ENCODE data around the gene DDIT3. TPM values are rescaled to one million over a fixed set of nuclear protein-coding genes. Genes with fewer than 3 reads are reported as not detected.
"Not testable (repeated sequence)": the region's sequence is repeated elsewhere in the genome, so short reads cannot be mapped to it uniquely, and the experiment has no call there.

DDIT3 gene
- total RNA-seq, 2 donors from 2014 or later, result 64.6 to 71.7 TPM

- H3K4me3 Mint-ChIP-seq, result no peak overlapping the region
- no peaks in the 10 kb centered on the region for H3K9me3 Mint-ChIP-seq
- H3K4me1 Mint-ChIP-seq (ENCODE audit: low read depth), result peaks cover 9% of the 10 kb centered on the region
- H3K36me3 Mint-ChIP-seq (ENCODE audit: insufficient read depth in 2 of 2), result peaks cover 15 to 30% of the 10 kb centered on the region in 2 donors
- H3K27me3 Mint-ChIP-seq (ENCODE audit: low read depth), result no peaks in the 10 kb centered on the region
- DNase-seq, result no peak
- ATAC-seq (replicated peaks in 1 of 2), result no peak
- no peak overlapping the region for H3K27ac Mint-ChIP-seq
Measured at GRCh38 chr12:57511161-57511560, 9.2 kb downstream of the DDIT3 start.

DNA sequence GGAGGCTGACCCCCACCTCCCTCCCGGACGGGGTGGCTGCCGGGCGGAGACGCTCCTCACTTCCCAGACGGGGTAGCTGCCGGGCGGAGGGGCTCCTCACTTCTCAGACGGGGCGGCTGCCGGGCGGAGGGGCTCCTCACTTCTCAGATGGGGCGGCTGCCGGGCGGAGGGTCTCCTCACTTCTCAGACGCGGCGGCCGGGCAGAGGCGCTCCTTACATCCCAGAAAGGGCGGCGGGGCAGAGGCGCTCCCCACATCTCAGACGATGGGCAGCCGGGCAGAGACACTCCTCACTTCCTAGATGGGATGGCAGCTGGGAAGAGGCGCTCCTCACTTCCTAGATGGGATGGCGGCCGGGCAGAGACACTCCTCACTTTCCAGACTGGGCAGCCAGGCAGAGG, 12.5 kb downstream of the DDIT3 start:
- ATAC-seq (replicated peaks in 1 of 2); H3K27ac Mint-ChIP-seq; H3K27me3 Mint-ChIP-seq (ENCODE audit: low read depth); H3K4me1 Mint-ChIP-seq (ENCODE audit: low read depth); H3K4me3 Mint-ChIP-seq; DNase-seq; H3K9me3 Mint-ChIP-seq: not testable (repeated sequence)
- peaks cover 15 to 45% of the 10 kb centered on the region in 2 donors for H3K36me3 Mint-ChIP-seq (ENCODE audit: insufficient read depth in 2 of 2)

DNA sequence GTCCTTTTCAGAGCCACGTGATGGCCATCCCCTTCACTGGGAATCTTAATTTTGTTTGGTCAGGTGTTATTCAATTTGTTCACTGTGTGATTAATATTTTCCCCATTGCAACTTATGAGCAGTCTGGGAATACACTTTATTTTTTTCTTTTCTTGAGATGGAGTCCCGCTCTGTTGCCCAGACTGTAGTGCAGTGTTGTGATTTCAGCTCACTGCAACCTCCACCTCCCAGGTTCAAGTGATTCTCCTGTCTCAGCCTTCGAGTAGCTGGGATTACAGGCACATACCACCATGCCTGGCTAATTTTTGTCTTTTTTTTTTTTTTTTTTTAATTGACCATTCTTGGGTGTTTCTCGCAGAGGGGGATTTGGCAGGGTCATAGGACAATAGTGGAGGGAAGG, 13.8 kb downstream of the DDIT3 start:
- not testable (repeated sequence) for H3K4me1 Mint-ChIP-seq (ENCODE audit: low read depth); ATAC-seq (replicated peaks in 1 of 2)
- peaks cover 12 to 46% of the 10 kb centered on the region in 2 donors for H3K36me3 Mint-ChIP-seq (ENCODE audit: insufficient read depth in 2 of 2)

GRCh38 chr12:57502311-57502969, 17.9 kb downstream of the DDIT3 start:
- H3K27me3 Mint-ChIP-seq (ENCODE audit: low read depth); H3K4me1 Mint-ChIP-seq (ENCODE audit: low read depth); DNase-seq; H3K27ac Mint-ChIP-seq; H3K9me3 Mint-ChIP-seq; H3K4me3 Mint-ChIP-seq; ATAC-seq (replicated peaks in 1 of 2): not testable (repeated sequence)
- peaks cover 25 to 68% of the 10 kb centered on the region in 2 donors for H3K36me3 Mint-ChIP-seq (ENCODE audit: insufficient read depth in 2 of 2)

More for the DNA sequence above, 13.8 kb downstream of the DDIT3 start:
- not testable (repeated sequence) for H3K27me3 Mint-ChIP-seq (ENCODE audit: low read depth); H3K9me3 Mint-ChIP-seq; H3K27ac Mint-ChIP-seq; H3K4me3 Mint-ChIP-seq; DNase-seq

GRCh38 chr12:57500213-57500612, 20.1 kb downstream of the DDIT3 start:
- no peak for ATAC-seq (replicated peaks in 1 of 2)
- no peak overlapping the region for H3K27ac Mint-ChIP-seq
- H3K4me3 Mint-ChIP-seq, result no peak overlapping the region
- no peak for DNase-seq
- H3K4me1 Mint-ChIP-seq (ENCODE audit: low read depth), result peaks cover 11% of the 10 kb centered on the region
- no peaks in the 10 kb centered on the region for H3K27me3 Mint-ChIP-seq (ENCODE audit: low read depth)
- peaks cover 31 to 79% of the 10 kb centered on the region in 2 donors for H3K36me3 Mint-ChIP-seq (ENCODE audit: insufficient read depth in 2 of 2)
- no peaks in the 10 kb centered on the region for H3K9me3 Mint-ChIP-seq

DNA sequence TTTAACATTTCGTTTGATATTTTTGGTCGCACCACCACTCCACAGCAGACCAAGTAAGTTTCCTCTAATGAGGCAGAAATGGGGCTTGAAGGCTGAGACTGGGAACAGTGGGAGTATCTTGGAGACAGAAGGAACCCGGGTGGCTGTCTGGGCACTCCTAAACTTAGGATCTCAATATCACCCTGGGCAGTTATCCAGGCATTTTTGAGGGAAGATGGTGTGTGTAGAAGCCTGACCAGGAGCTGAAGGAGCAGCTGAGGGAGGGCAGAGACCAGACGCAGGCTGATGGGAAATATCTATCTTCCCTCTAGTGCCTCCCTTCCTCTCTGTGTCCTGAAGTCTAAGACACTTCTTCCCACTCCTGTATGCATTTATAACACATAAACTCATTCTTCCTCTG, 21.7 kb downstream of the DDIT3 start:
- no peaks in the 10 kb centered on the region for H3K27me3 Mint-ChIP-seq (ENCODE audit: low read depth)
- peak overlapping the region; percentile 23 for H3K27ac Mint-ChIP-seq
- DNase-seq, result no peak
- H3K36me3 Mint-ChIP-seq (ENCODE audit: insufficient read depth in 2 of 2), result peaks cover 28 to 67% of the 10 kb centered on the region in 2 donors
- no peak overlapping the region for H3K4me3 Mint-ChIP-seq
- no peaks in the 10 kb centered on the region for H3K9me3 Mint-ChIP-seq
- ATAC-seq (replicated peaks in 1 of 2), result no peak
- H3K4me1 Mint-ChIP-seq (ENCODE audit: low read depth), result peaks cover 11% of the 10 kb centered on the region

DNA sequence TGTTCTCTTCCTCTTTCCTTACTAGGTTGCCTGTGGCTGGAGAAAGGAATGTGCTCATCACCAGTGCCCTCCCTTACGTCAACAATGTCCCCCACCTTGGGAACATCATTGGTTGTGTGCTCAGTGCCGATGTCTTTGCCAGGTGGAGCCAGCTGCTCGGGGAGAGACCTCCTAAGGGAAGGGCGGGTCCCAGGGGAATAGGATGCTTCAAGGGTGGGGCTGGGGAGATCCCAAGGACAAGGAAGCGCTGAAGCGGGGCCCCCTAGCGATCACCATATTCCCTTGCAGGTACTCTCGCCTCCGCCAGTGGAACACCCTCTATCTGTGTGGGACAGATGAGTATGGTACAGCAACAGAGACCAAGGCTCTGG, 22.2 kb downstream of the DDIT3 start:
- no peak for DNase-seq
- H3K27ac Mint-ChIP-seq, result no peak overlapping the region
- no peak for ATAC-seq (replicated peaks in 1 of 2)
- H3K4me1 Mint-ChIP-seq (ENCODE audit: low read depth), result peaks cover 11% of the 10 kb centered on the region
- peaks cover 28 to 64% of the 10 kb centered on the region in 2 donors for H3K36me3 Mint-ChIP-seq (ENCODE audit: insufficient read depth in 2 of 2)
- no peaks in the 10 kb centered on the region for H3K27me3 Mint-ChIP-seq (ENCODE audit: low read depth)
- no peaks in the 10 kb centered on the region for H3K9me3 Mint-ChIP-seq
- no peak overlapping the region for H3K4me3 Mint-ChIP-seq

DNA sequence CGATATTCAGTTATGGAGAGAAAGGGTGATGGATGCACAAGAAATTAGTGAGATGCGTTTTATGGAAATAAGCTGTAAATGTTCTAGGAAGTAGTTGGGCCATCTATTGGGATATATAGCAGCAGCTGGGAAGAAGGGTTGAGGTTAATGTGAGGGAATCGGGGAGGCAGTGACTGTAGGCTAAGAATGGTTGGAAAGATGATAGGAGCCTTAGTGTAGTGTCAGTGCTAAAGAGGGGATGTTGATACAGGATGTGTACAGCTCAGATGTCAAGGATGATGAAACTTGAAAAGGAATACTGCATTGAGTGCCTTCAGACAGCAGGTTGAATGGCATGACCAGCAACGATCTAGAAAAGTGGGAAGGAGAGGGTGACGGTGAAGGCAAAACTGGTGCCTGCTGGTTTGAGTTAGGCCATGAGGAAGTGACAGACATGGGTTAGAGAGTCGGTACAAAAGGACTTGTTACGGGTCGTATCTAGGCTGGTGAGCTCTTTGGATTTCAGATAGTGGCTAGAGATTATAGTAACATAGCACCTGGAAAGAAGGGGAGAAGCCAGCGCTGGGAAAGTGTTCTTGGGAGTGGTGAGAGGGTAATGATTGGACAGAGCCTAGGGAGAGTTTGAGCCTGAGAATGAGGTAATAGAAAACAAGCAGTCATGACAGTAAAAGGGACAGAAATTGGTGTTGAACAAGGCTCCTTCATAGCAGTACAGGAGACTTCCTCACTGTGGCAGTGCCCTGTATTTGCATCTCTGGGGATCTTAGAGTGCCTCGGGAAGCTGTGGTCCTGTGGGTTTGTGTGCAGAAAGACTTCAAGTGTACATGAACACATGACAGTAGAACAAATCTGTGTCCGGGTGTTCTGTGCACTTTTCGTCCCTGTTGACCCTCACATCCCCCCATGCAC, 22.8 kb downstream of the DDIT3 start:
- no peaks in the 10 kb centered on the region for H3K9me3 Mint-ChIP-seq
- H3K27me3 Mint-ChIP-seq (ENCODE audit: low read depth), result no peaks in the 10 kb centered on the region
- H3K4me3 Mint-ChIP-seq, result no peak overlapping the region
- DNase-seq, result no peak
- H3K4me1 Mint-ChIP-seq (ENCODE audit: low read depth), result peaks cover 16% of the 10 kb centered on the region
- H3K27ac Mint-ChIP-seq, result peak overlapping the region; percentile 17
- H3K36me3 Mint-ChIP-seq (ENCODE audit: insufficient read depth in 2 of 2), result peaks cover 31 to 66% of the 10 kb centered on the region in 2 donors
- ATAC-seq (replicated peaks in 1 of 2), result no peak

DNA sequence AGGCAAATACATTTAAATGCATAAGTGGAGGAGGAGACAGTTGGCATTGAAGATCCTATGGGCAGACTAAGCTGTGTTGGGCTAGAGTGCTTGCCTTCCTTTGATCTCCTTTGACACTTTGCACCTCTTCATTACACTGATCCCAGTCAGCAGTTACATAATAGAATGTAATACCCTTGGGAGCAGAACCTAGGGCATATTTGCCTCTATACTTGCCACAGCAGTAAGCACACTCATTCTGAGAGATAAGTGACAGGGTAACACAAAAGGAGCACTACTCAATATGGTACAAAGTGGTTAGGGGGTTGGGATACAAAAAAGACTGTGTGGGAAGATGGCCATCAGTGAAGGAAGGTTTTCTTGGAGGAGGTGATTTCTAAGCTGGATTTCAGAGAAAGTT, 23.5 kb downstream of the DDIT3 start:
- peak in 1 of 2 donors; percentile 58 for ATAC-seq (replicated peaks in 1 of 2)
- Mint-ChIP-seq H3K27ac (peak overlapping the region; percentile 17), H3K36me3 (ENCODE audit: insufficient read depth in 2 of 2) (peaks cover 28 to 64% of the 10 kb centered on the region in 2 donors), H3K27me3 (ENCODE audit: low read depth) (no peaks in the 10 kb centered on the region), H3K4me1 (ENCODE audit: low read depth) (peaks cover 16% of the 10 kb centered on the region), H3K9me3 (no peaks in the 10 kb centered on the region), H3K4me3 (no peak overlapping the region)
- DNase-seq, result no peak

DNA sequence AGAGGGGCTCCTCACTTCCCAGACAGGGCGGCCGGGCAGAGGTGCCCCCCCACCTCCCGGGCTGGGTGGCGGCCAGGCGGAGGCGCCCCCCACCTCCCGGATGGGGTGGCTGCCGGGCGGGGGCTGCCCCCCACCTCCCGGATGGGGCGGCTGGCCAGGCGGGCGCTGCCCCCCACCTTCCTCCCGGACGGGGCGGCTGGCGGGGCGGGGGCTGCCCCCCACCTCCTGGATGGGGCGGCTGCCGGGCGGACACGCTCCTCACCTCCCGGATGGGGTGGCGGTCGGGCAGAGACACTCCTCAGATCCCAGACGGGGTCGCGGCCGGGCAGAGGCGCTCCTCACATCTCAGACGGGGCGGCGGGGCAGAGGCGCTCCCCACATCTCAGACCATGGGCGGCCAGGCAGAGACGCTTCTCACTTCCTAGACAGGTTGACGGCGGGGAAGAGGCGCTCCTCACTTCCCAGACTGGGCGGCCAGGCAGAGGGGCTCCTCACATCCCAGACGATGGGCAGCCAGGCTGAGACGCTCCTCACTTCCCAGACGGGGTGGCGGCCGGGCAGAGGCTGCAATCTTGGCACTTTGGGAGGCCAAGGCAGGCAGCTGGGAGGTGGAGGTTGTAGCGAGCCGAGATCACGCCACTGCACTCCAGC, 25.1 kb downstream of the DDIT3 start:
- not testable (repeated sequence) for H3K27ac Mint-ChIP-seq; ATAC-seq (replicated peaks in 1 of 2)
- peaks cover 25 to 64% of the 10 kb centered on the region in 2 donors for H3K36me3 Mint-ChIP-seq (ENCODE audit: insufficient read depth in 2 of 2)

GRCh38 chr12:57491393-57492280, 28.7 kb downstream of the DDIT3 start:
- H3K27me3 Mint-ChIP-seq (ENCODE audit: low read depth), result no peaks in the 10 kb centered on the region
- H3K36me3 Mint-ChIP-seq (ENCODE audit: insufficient read depth in 2 of 2), result peaks cover 29 to 59% of the 10 kb centered on the region in 2 donors
- H3K9me3 Mint-ChIP-seq, result no peaks in the 10 kb centered on the region
- ATAC-seq (replicated peaks in 1 of 2), result no peak
- H3K4me1 Mint-ChIP-seq (ENCODE audit: low read depth), result peaks cover 30% of the 10 kb centered on the region
- no peak for DNase-seq
- H3K27ac Mint-ChIP-seq, result peak overlapping the region; percentile 51
- peak overlapping the region in 1 of 2 donors; percentile 8 for H3K4me3 Mint-ChIP-seq

More for the DNA sequence above, 25.1 kb downstream of the DDIT3 start:
- not testable (repeated sequence) for DNase-seq; H3K9me3 Mint-ChIP-seq; H3K27me3 Mint-ChIP-seq (ENCODE audit: low read depth); H3K4me3 Mint-ChIP-seq
- H3K4me1 Mint-ChIP-seq (ENCODE audit: low read depth), result peaks cover 22% of the 10 kb centered on the region

DNA sequence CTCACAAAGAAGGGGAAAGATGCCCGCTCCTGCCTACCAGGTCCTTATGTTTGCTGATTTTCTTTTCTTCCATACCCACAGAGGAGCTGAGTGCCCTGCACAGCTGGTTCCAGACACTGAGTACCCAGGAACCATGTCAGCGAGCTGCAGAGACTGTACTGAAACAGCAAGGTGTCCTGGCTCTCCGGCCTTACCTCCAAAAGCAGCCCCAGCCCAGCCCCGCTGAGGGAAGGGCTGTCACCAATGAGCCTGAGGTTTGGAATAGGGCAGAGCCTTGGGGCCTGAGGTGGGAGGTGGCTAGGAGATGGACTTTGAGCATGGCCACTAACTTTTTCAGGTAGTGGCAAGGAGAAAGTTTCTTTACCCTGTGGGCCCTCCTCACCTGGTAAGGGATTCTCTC, 30.2 kb downstream of the DDIT3 start:
- Mint-ChIP-seq H3K4me3 (peak overlapping the region in 1 of 2 donors; percentile 99), H3K27ac (peak overlapping the region; percentile 98), H3K27me3 (ENCODE audit: low read depth) (no peaks in the 10 kb centered on the region), H3K4me1 (ENCODE audit: low read depth) (peaks cover 30% of the 10 kb centered on the region), H3K36me3 (ENCODE audit: insufficient read depth in 2 of 2) (peaks cover 29 to 49% of the 10 kb centered on the region in 2 donors), H3K9me3 (no peaks in the 10 kb centered on the region)
- ATAC-seq (replicated peaks in 1 of 2), result no peak
- no peak for DNase-seq
